GM12891 (cell line): Measurements from ENCODE around the gene FAM20C.

Experiments used
- POLR2A ChIP-seq: IDR thresholded peaks from 2 replicates; pipeline ENCODE4 v1.6.1; 2011; ENCODE audit warnings: low read depth, low read length, control low read depth
- SPI1 ChIP-seq: IDR thresholded peaks from 2 replicates; pipeline ENCODE4 v1.6.1; 2011; ENCODE audit warnings: low read depth, low read length, control low read depth

- TF ChIP-seq POLR2A: no peak
- no peak for TF ChIP-seq SPI1
These were observed 107.7 kb downstream of the FAM20C start for GRCh38 chr7:300048-300447.
